ENCODE data around the gene STXBP3. TPM values are rescaled to one million over a fixed set of nuclear protein-coding genes. Genes with fewer than 3 reads are reported as not detected.

Gene STXBP3
- total RNA-seq, 1 experiment from 2014 or later: 30.3 TPM

- no TSS peak for BruUV-seq (replicated peaks)
- Mint-ChIP-seq H3K4me3 (ENCODE audit: low read depth, unreplicated experiment) (no peak overlapping the region), H3K27ac (ENCODE audit: unreplicated experiment) (no peak overlapping the region), H3K4me1 (ENCODE audit: low read depth, unreplicated experiment) (peaks cover 7% of the 10 kb centered on the region), H3K36me3 (ENCODE audit: insufficient read depth, unreplicated experiment) (no peaks in the 10 kb centered on the region), H3K9me3 (ENCODE audit: low read depth, unreplicated experiment) (no peaks in the 10 kb centered on the region), H3K27me3 (ENCODE audit: unreplicated experiment) (peaks cover 10% of the 10 kb centered on the region)
- CTCF ChIA-PET: no interaction called here
- intact Hi-C loops (cut with micrococcal nuclease; ENCODE audit: unreplicated experiment): no loop called here
- DNase-seq: no peak
- no peak for TF ChIP-seq CTCF (IDR thresholded peaks at IDR 0.05; ENCODE audit: unreplicated experiment)
Observed at GRCh38 chr1:108819878-108820277, 73.4 kb downstream of the STXBP3 start.

- no peaks in the 10 kb centered on the region for H3K4me1 Mint-ChIP-seq (ENCODE audit: low read depth, unreplicated experiment)
- BruUV-seq (replicated peaks): no TSS peak
- intact Hi-C loops (cut with micrococcal nuclease; ENCODE audit: unreplicated experiment): no loop called here
- CTCF ChIA-PET: no interaction called here
- H3K4me3 Mint-ChIP-seq (ENCODE audit: low read depth, unreplicated experiment): no peak overlapping the region
- peaks cover 10% of the 10 kb centered on the region for H3K27me3 Mint-ChIP-seq (ENCODE audit: unreplicated experiment)
- H3K9me3 Mint-ChIP-seq (ENCODE audit: low read depth, unreplicated experiment): no peaks in the 10 kb centered on the region
- no peaks in the 10 kb centered on the region for H3K36me3 Mint-ChIP-seq (ENCODE audit: insufficient read depth, unreplicated experiment)
- no peak overlapping the region for H3K27ac Mint-ChIP-seq (ENCODE audit: unreplicated experiment)
- no peak for TF ChIP-seq CTCF (IDR thresholded peaks at IDR 0.05; ENCODE audit: unreplicated experiment)
- DNase-seq: no peak
Observed at GRCh38 chr1:108823632-108824031, 77.2 kb downstream of the STXBP3 start.

- H3K9me3 Mint-ChIP-seq (ENCODE audit: low read depth, unreplicated experiment): no peaks in the 10 kb centered on the region
- H3K27me3 Mint-ChIP-seq (ENCODE audit: unreplicated experiment): peaks cover 10% of the 10 kb centered on the region
- CTCF ChIA-PET: no interaction called here
- intact Hi-C loops (cut with micrococcal nuclease; ENCODE audit: unreplicated experiment): no loop called here
- no peak overlapping the region for H3K27ac Mint-ChIP-seq (ENCODE audit: unreplicated experiment)
- DNase-seq: no peak
- TF ChIP-seq CTCF (IDR thresholded peaks at IDR 0.05; ENCODE audit: unreplicated experiment): no peak
- no TSS peak for BruUV-seq (replicated peaks)
- H3K4me3 Mint-ChIP-seq (ENCODE audit: low read depth, unreplicated experiment): no peak overlapping the region
- H3K4me1 Mint-ChIP-seq (ENCODE audit: low read depth, unreplicated experiment): no peaks in the 10 kb centered on the region
- H3K36me3 Mint-ChIP-seq (ENCODE audit: insufficient read depth, unreplicated experiment): no peaks in the 10 kb centered on the region
Observed at GRCh38 chr1:108824051-108824450, 77.6 kb downstream of the STXBP3 start.

GRCh38 chr1:108826081-108826635, 79.7 kb downstream of the STXBP3 start:
- Mint-ChIP-seq H3K27ac (ENCODE audit: unreplicated experiment) (no peak overlapping the region), H3K9me3 (ENCODE audit: low read depth, unreplicated experiment) (no peaks in the 10 kb centered on the region), H3K4me1 (ENCODE audit: low read depth, unreplicated experiment) (peaks cover 13% of the 10 kb centered on the region), H3K4me3 (ENCODE audit: low read depth, unreplicated experiment) (no peak overlapping the region), H3K27me3 (ENCODE audit: unreplicated experiment) (peaks cover 10% of the 10 kb centered on the region), H3K36me3 (ENCODE audit: insufficient read depth, unreplicated experiment) (peaks cover 4% of the 10 kb centered on the region)
- BruUV-seq (replicated peaks): no TSS peak
- CTCF ChIA-PET: interaction anchor here (0.6 to 1.1 kb wide), 2 partner anchors 59 to 72 kb away, joined by 5 to 6 read pairs; no protein-coding TSS in a partner anchor
- TF ChIP-seq CTCF (IDR thresholded peaks at IDR 0.05; ENCODE audit: unreplicated experiment): no peak
- intact Hi-C loops (cut with micrococcal nuclease; ENCODE audit: unreplicated experiment): no loop called here
- no peak for DNase-seq
